Glutamatergic neuron (in vitro differentiated cells): ENCODE results near the gene SLC25A30. TPM values are rescaled to one million over a fixed set of nuclear protein-coding genes. Genes with fewer than 3 reads are reported as not detected.
"Not testable (repeated sequence)": the region's sequence is repeated elsewhere in the genome, so short reads cannot be mapped to it uniquely, and the experiment has no call there.

Experiments used
- DNase-seq: peaks from one replicate; pipeline ENCODE4 v3.0.0; 2022
- H3K27ac Mint-ChIP-seq: one replicate; pipeline ENCODE4 v1.8.0; 2020; ENCODE audit warnings: mild to moderate bottlenecking, mixed read lengths, inconsistent platforms; ENCODE audit not compliant: unreplicated experiment
- H3K27me3 Mint-ChIP-seq: one replicate; pipeline ENCODE4 v1.8.0; 2020; ENCODE audit warnings: mild to moderate bottlenecking, moderate library complexity, mixed read lengths, inconsistent platforms; ENCODE audit not compliant: unreplicated experiment
- H3K36me3 Mint-ChIP-seq: one replicate; pipeline ENCODE4 v1.8.0; 2020; ENCODE audit warnings: mild to moderate bottlenecking, mixed read lengths, inconsistent platforms; ENCODE audit not compliant: unreplicated experiment
- H3K4me1 Mint-ChIP-seq: one replicate; pipeline ENCODE4 v1.8.0; 2020; ENCODE audit warnings: mild to moderate bottlenecking, low read depth, mixed read lengths, inconsistent platforms; ENCODE audit not compliant: unreplicated experiment
- H3K4me3 Mint-ChIP-seq: one replicate; pipeline ENCODE4 v1.8.0; 2020; ENCODE audit warnings: mild to moderate bottlenecking, mixed read lengths, inconsistent platforms; ENCODE audit not compliant: unreplicated experiment
- H3K9me3 Mint-ChIP-seq: one replicate; pipeline ENCODE4 v1.8.0; 2020; ENCODE audit warnings: mild to moderate bottlenecking, moderate library complexity, mixed read lengths, inconsistent platforms; ENCODE audit not compliant: unreplicated experiment
- total RNA-seq: library from RNA; stranded (reverse); fragmentation: NEBNext Ultra II Directional; extraction: Animal tissue kit (Norgen Biotek cat#: 25700); gene quantifications from one replicate; pipeline ENCODE4 v1.2.1, GENCODE V29; 2021; ENCODE audit not compliant: unreplicated experiment
- TF ChIP-seq, protein P1 (sequence below): fragments of 200-600 bp; sonication (generic); IDR thresholded peaks from one replicate; pipeline ENCODE4 v1.5.0; 2021; ENCODE audit not compliant: partially characterized antibody, unreplicated experiment

SLC25A30 gene
- total RNA-seq, 1 donor from 2014 or later: 4.0 TPM

DNA sequence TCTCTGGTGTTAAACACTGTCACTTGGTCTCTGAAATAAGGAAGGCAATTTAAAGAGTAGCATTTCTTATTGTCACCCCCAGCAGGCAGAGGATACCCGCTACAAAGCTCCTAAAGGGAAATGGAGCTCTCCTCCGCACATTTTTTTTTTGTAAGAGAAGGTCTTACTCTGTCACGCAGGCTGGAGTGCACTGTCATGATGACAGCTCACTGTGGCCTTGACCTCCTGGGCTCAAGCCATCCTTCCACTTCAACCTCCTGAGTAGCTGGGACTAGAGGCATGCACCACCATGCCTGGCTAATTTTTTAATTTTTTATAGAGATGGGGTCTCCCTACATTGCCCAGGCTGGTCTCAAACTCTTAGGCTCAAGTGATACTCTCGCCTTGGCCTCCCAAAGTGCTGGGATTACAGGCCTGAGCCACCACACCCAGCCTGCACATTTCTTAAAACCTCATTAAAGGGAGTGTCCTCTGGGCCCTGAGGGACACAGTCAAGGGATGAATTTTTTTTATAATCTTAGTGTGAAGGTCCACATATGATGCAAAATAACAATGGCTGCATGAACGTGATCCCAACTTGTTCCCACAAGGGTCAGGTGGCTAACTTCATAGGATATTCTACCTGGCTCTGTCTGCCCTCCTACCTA, 32.1 kb downstream of the SLC25A30 start:
- H3K4me1 Mint-ChIP-seq: no peaks in the 10 kb centered on the region
- TF ChIP-seq, protein P1, sequence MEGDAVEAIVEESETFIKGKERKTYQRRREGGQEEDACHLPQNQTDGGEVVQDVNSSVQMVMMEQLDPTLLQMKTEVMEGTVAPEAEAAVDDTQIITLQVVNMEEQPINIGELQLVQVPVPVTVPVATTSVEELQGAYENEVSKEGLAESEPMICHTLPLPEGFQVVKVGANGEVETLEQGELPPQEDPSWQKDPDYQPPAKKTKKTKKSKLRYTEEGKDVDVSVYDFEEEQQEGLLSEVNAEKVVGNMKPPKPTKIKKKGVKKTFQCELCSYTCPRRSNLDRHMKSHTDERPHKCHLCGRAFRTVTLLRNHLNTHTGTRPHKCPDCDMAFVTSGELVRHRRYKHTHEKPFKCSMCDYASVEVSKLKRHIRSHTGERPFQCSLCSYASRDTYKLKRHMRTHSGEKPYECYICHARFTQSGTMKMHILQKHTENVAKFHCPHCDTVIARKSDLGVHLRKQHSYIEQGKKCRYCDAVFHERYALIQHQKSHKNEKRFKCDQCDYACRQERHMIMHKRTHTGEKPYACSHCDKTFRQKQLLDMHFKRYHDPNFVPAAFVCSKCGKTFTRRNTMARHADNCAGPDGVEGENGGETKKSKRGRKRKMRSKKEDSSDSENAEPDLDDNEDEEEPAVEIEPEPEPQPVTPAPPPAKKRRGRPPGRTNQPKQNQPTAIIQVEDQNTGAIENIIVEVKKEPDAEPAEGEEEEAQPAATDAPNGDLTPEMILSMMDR: no peak
- no peaks in the 10 kb centered on the region for H3K9me3 Mint-ChIP-seq
- no peak overlapping the region for H3K27ac Mint-ChIP-seq
- DNase-seq: no peak
- H3K36me3 Mint-ChIP-seq: peaks cover 14% of the 10 kb centered on the region
- H3K27me3 Mint-ChIP-seq: no peaks in the 10 kb centered on the region
- no peak overlapping the region for H3K4me3 Mint-ChIP-seq

GRCh38 chr13:45385320-45385719, 32.9 kb downstream of the SLC25A30 start:
- DNase-seq: no peak
- H3K4me3 Mint-ChIP-seq: no peak overlapping the region
- H3K27me3 Mint-ChIP-seq: no peaks in the 10 kb centered on the region
- TF ChIP-seq, protein P1: no peak
- no peak overlapping the region for H3K27ac Mint-ChIP-seq
- H3K9me3 Mint-ChIP-seq: no peaks in the 10 kb centered on the region
- H3K4me1 Mint-ChIP-seq: no peaks in the 10 kb centered on the region
- H3K36me3 Mint-ChIP-seq: peaks cover 14% of the 10 kb centered on the region

DNA sequence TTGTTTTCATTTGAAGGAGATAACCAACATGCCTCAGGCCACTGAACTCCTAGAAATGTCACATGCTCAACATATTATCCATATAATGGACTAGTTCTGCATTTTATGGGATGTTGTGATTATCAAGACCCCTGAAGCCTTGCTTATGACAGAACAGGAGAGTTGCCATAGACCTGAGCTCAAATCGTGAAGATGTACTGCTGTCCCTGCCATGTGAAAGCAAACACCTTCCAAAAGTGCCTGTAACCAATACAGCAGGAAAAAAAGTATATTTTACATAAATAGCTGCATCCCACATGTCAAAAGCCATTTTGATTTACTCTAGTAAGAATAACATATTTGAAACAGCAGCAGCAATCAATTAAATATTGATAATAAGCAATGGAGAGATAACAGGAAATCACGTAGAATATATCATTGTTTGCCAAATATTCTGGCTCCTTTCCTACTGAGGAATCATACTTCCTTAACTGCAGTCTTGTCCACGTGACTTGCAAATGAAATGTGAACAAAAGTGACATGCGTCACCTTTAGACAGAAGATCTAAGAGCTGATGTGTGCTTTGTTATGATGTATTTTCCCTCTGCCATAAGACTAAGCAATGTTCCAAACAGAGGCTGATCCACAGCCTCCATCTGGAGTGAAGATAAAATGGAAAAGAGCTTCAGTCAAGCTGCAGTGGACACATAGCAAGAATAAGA, 33.5 kb downstream of the SLC25A30 start:
- H3K4me1 Mint-ChIP-seq: no peaks in the 10 kb centered on the region
- no peak overlapping the region for H3K4me3 Mint-ChIP-seq

GRCh38 chr13:45382739-45383138, 35.4 kb downstream of the SLC25A30 start:
- not testable (repeated sequence) for H3K27me3 Mint-ChIP-seq, H3K27ac Mint-ChIP-seq

More for the DNA sequence above, 33.5 kb downstream of the SLC25A30 start:
- Mint-ChIP-seq H3K36me3 (peaks cover 14% of the 10 kb centered on the region), H3K27me3 (no peaks in the 10 kb centered on the region), H3K27ac (no peak overlapping the region), H3K9me3 (no peaks in the 10 kb centered on the region)
- TF ChIP-seq, protein P1: no peak
- no peak for DNase-seq

GRCh38 chr13:45381196-45381595, 37.0 kb downstream of the SLC25A30 start:
- TF ChIP-seq, protein P1: no peak
- Mint-ChIP-seq H3K36me3 (peaks cover 7% of the 10 kb centered on the region), H3K9me3 (no peaks in the 10 kb centered on the region), H3K27ac (no peak overlapping the region), H3K27me3 (no peaks in the 10 kb centered on the region), H3K4me3 (no peak overlapping the region), H3K4me1 (no peaks in the 10 kb centered on the region)
- DNase-seq: no peak

More at GRCh38 chr13:45382739-45383138, 35.4 kb downstream of the SLC25A30 start:
- DNase-seq, H3K4me1 Mint-ChIP-seq, H3K9me3 Mint-ChIP-seq, H3K4me3 Mint-ChIP-seq: not testable (repeated sequence)
- H3K36me3 Mint-ChIP-seq: peaks cover 14% of the 10 kb centered on the region

DNA sequence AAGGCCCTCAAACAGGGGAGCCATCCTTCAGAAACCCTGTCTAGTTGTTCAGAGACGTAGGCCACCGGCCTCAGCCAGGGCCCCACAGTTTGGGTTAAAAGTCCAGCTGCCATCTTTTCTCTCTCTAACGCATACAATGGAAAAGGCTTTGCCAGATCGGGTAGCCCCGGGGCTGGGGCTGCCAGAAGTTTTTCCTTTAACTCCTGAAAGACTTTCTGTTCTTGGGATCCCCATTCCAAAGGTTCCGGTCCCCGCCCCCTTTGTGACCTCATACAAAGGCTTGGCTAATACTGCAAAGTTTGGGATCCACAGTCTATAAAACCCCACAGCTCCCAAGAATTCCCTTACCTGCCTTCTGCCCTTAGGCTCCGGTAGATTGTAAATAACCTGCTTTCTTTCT, 37.5 kb downstream of the SLC25A30 start:
- not testable (repeated sequence) for H3K27me3 Mint-ChIP-seq, H3K4me1 Mint-ChIP-seq, DNase-seq, H3K36me3 Mint-ChIP-seq, H3K9me3 Mint-ChIP-seq, H3K27ac Mint-ChIP-seq, H3K4me3 Mint-ChIP-seq

- H3K27ac Mint-ChIP-seq, H3K4me3 Mint-ChIP-seq, H3K36me3 Mint-ChIP-seq, H3K4me1 Mint-ChIP-seq, DNase-seq, H3K27me3 Mint-ChIP-seq, H3K9me3 Mint-ChIP-seq: not testable (repeated sequence)
Measured at GRCh38 chr13:45379516-45379915, 38.7 kb downstream of the SLC25A30 start.

- not testable (repeated sequence) for H3K36me3 Mint-ChIP-seq, H3K27ac Mint-ChIP-seq, H3K27me3 Mint-ChIP-seq, H3K9me3 Mint-ChIP-seq, H3K4me1 Mint-ChIP-seq, H3K4me3 Mint-ChIP-seq, DNase-seq
Measured at GRCh38 chr13:45378786-45379185, 39.4 kb downstream of the SLC25A30 start.
